A673 (cell line): ENCODE data around the gene MRPS12. TPM values are rescaled to one million over a fixed set of nuclear protein-coding genes. Genes with fewer than 3 reads are reported as not detected.

ENCODE experiments used
- BruUV-seq: library from RNA; stranded (reverse); fragments of 400-500 nt; replicated peaks from 2 replicates; lab custom pipeline; 2021; lab: Mats Ljungman, UMichigan
- CTCF ChIA-PET: fragments of 300-600 bp; sonication (Branson Sonifier 250); formaldehyde crosslinking; loops from one replicate; lab custom pipeline; 2022; ENCODE audit warnings: antibody characterized with exemption; lab: Charles Lee
- POLR2A ChIA-PET: fragments of 300-600 bp; sonication (Branson Sonifier 250); formaldehyde crosslinking; loops from one replicate; lab custom pipeline; 2022; ENCODE audit warnings: antibody characterized with exemption; ENCODE audit not compliant: low non-redundant PET; lab: Charles Lee
- DNase-seq: peaks from one replicate; pipeline ENCODE4 v3.0.0-alpha.2; 2015; ENCODE audit warnings: low spot score
- H3K27ac ChIP-seq: fragments of 200-600 bp; sonication (generic); 2 replicates; pipeline ENCODE4 v1.5.1; 2016; ENCODE audit warnings: mixed run types, low read depth, mild to moderate bottlenecking, mixed read lengths, antibody characterized with exemption, low read length; ENCODE audit not compliant: poor library complexity, severe bottlenecking
- H3K27me3 ChIP-seq: fragments of 200-600 bp; sonication (generic); replicated peaks from 2 replicates; pipeline ENCODE4 v1.6.1; 2017; ENCODE audit warnings: mixed run types, low read depth, mild to moderate bottlenecking, mixed read lengths, antibody characterized with exemption, low read length; ENCODE audit not compliant: insufficient read depth, poor library complexity
- H3K36me3 ChIP-seq: fragments of 200-600 bp; sonication (generic); 2 replicates; pipeline ENCODE4 v1.6.1; 2016; ENCODE audit warnings: mixed run types, mild to moderate bottlenecking, mixed read lengths, antibody characterized with exemption, low read length; ENCODE audit not compliant: insufficient read depth, poor library complexity, severe bottlenecking
- H3K4me1 ChIP-seq: fragments of 200-600 bp; sonication (generic); 2 replicates; pipeline ENCODE4 v1.6.1; 2017; ENCODE audit warnings: mixed run types, mild to moderate bottlenecking, mixed read lengths, antibody characterized with exemption, low read length; ENCODE audit not compliant: insufficient read depth, poor library complexity, severe bottlenecking
- H3K4me3 ChIP-seq: fragments of 200-600 bp; sonication (generic); 2 replicates; pipeline ENCODE4 v1.5.1; 2016; ENCODE audit warnings: low read depth, mixed run types, mild to moderate bottlenecking, mixed read lengths, low read length; ENCODE audit not compliant: poor library complexity, severe bottlenecking
- H3K9me3 ChIP-seq: fragments of 200-600 bp; sonication (generic); 2 replicates; pipeline ENCODE4 v1.6.1; 2016; ENCODE audit warnings: mixed run types, low read depth, mild to moderate bottlenecking, mixed read lengths, antibody characterized with exemption, low read length; ENCODE audit not compliant: poor library complexity, severe bottlenecking
- CTCF ChIP-seq: fragments of 300-800, 200-600 bp; sonication (generic); conservative IDR thresholded peaks from 2 replicates; pipeline ENCODE4 v1.5.1; 2017; ENCODE audit warnings: low read depth, mild to moderate bottlenecking, antibody characterized with exemption, low read length, moderate library complexity, mixed read lengths
- EZH2 ChIP-seq: fragments of 200-600 bp; sonication (generic); IDR thresholded peaks from 2 replicates; pipeline ENCODE4 v1.6.1; 2017; ENCODE audit warnings: borderline replicate concordance, low read depth, mild to moderate bottlenecking, mixed read lengths, antibody characterized with exemption, low read length; ENCODE audit not compliant: poor library complexity, severe bottlenecking
- intact Hi-C: fragments of 100-400 bp; cut with micrococcal nuclease; formaldehyde crosslinking; loops from one replicate; pipeline ENCODE4 v1.10.0; 2022; ENCODE audit not compliant: unreplicated experiment
- total RNA-seq: library from RNA; stranded (reverse); gene quantifications from 2 replicates; pipeline ENCODE4 v1.2.3, GENCODE V29; 2021

The MRPS12 gene
- total RNA-seq, 1 experiment from 2014 or later, result 81.9 TPM

- Histone ChIP-seq H3K4me3 (no peak overlapping the region), H3K4me1 (no peaks in the 10 kb centered on the region), H3K27me3 (no peaks in the 10 kb centered on the region), H3K27ac (no peak overlapping the region), H3K36me3 (no peaks in the 10 kb centered on the region), H3K9me3 (no peaks in the 10 kb centered on the region)
- no peak for DNase-seq
- TF ChIP-seq CTCF, result no peak
- no peak for TF ChIP-seq EZH2
- intact Hi-C loops, result no loop called here
- ChIA-PET CTCF (interaction anchor here (1.5 kb wide), 1 partner anchor 11 kb away, joined by 7 read pairs; the partner anchor contains the start of gene NFKBIB), POLR2A (no interaction called here)
- BruUV-seq, result no TSS peak
Measured at GRCh38 chr19:38888876-38889275, 41.9 kb upstream of the MRPS12 start.

GRCh38 chr19:38889803-38890202, 40.9 kb upstream of the MRPS12 start:
- TF ChIP-seq EZH2, result no peak
- no peak for TF ChIP-seq CTCF
- intact Hi-C loops, result no loop called here
- ChIA-PET CTCF (no interaction called here), POLR2A (no interaction called here)
- Histone ChIP-seq H3K9me3 (no peaks in the 10 kb centered on the region), H3K27ac (no peak overlapping the region), H3K4me1 (no peaks in the 10 kb centered on the region), H3K27me3 (no peaks in the 10 kb centered on the region), H3K4me3 (no peak overlapping the region), H3K36me3 (no peaks in the 10 kb centered on the region)
- no TSS peak for BruUV-seq
- DNase-seq, result no peak

- no peaks in the 10 kb centered on the region for H3K36me3 ChIP-seq
- no peak for DNase-seq
- H3K27me3 ChIP-seq, result no peaks in the 10 kb centered on the region
- H3K4me3 ChIP-seq, result no peak overlapping the region
- H3K27ac ChIP-seq, result no peak overlapping the region
- H3K4me1 ChIP-seq, result no peaks in the 10 kb centered on the region
- CTCF ChIA-PET, result no interaction called here
- BruUV-seq, result no TSS peak
- intact Hi-C loops, result no loop called here
- no peak for TF ChIP-seq EZH2
- no peak for TF ChIP-seq CTCF
- POLR2A ChIA-PET, result no interaction called here
- no peaks in the 10 kb centered on the region for H3K9me3 ChIP-seq
Measured at GRCh38 chr19:38890686-38891085, 40.1 kb upstream of the MRPS12 start.
